Breast epithelium (tissue), 3 donors: ENCODE measurements around the gene MKI67.

Experiments used
- POLR2A ChIP-seq: fragments of 450-650 bp; IDR thresholded peaks from one replicate; pipeline ENCODE4 v1.6.1; 2016; ENCODE audit warnings: antibody characterized with exemption, mild to moderate bottlenecking, moderate library complexity
- POLR2AphosphoS5 ChIP-seq, 3 donors: sonication (generic); formaldehyde crosslinking; IDR thresholded peaks; one replicate each; pipeline ENCODE4 v1.6.1; 2017; ENCODE audit warnings: antibody characterized with exemption in 3 of 3
- TF ChIP-seq, protein P1 (sequence below), 3 donors: fragments of 450-650 bp; IDR thresholded peaks; one replicate each; pipeline ENCODE4 v1.5.1; 2016 to 2017; ENCODE audit warnings: antibody characterized with exemption in 3 of 3, mild to moderate bottlenecking in 3 of 3, moderate library complexity in 3 of 3

DNA sequence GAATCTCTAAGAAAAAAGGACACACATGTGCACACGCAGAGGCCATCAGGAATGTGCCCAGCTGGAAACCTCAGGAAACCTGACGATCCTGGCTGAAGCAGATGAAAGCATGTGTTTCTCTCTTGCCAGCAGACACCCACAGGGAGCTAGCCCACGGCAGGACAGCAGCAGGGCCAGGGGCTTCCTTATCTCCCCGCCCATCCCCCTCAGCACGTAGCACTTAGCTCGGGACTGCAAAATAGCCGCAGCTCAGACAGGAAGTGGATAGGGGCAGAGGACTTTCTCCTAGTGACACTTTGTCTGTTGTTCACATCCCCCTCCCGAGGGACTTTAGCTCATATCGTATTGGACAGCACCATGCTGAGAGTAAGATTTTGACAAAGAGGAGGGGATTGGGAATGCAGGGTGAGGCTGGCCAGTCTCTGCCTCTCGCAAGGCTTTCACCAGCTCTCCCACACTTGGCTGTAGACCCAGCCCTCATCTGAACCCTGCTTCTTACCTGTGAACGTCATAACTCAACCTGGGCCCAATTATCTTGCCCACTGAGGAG is 63.8 kb downstream of the MKI67 start:
- TF ChIP-seq, protein P1, sequence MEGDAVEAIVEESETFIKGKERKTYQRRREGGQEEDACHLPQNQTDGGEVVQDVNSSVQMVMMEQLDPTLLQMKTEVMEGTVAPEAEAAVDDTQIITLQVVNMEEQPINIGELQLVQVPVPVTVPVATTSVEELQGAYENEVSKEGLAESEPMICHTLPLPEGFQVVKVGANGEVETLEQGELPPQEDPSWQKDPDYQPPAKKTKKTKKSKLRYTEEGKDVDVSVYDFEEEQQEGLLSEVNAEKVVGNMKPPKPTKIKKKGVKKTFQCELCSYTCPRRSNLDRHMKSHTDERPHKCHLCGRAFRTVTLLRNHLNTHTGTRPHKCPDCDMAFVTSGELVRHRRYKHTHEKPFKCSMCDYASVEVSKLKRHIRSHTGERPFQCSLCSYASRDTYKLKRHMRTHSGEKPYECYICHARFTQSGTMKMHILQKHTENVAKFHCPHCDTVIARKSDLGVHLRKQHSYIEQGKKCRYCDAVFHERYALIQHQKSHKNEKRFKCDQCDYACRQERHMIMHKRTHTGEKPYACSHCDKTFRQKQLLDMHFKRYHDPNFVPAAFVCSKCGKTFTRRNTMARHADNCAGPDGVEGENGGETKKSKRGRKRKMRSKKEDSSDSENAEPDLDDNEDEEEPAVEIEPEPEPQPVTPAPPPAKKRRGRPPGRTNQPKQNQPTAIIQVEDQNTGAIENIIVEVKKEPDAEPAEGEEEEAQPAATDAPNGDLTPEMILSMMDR (IDR thresholded peaks at IDR 0.05): no peak
- TF ChIP-seq POLR2AphosphoS5 (IDR thresholded peaks at IDR 0.05): no peak
- TF ChIP-seq POLR2A: no peak
